Left lobe of liver (tissue), 2 donors: ENCODE data around the gene SMYD3. TPM values are rescaled to one million over a fixed set of nuclear protein-coding genes. Genes with fewer than 3 reads are reported as not detected.
"Not testable (repeated sequence)": the region's sequence is repeated elsewhere in the genome, so short reads cannot be mapped to it uniquely, and the experiment has no call there.

Experiments used
- ATAC-seq: fragments of 200-7000 bp; cut with Tn5 transposase; one replicate; pipeline ENCODE4 v1.9.1; 2020; ENCODE audit warnings: mild to moderate bottlenecking, moderate library complexity
- DNase-seq: peaks from one replicate; pipeline ENCODE4 v3.0.0-alpha.2; 2020; ENCODE audit warnings: low spot score
- total RNA-seq: library from RNA; stranded (reverse); gene quantifications from one replicate; pipeline ENCODE4 v1.2.1, GENCODE V29; 2021
- donor health status: DM: no; HTN: no; CAD: no; lungs with moderate emphysema.
- donor health status: DM: no; HTN: yes; CAD: no.

Gene SMYD3
- total RNA-seq, 1 donor from 2014 or later, result 6.7 TPM

DNA sequence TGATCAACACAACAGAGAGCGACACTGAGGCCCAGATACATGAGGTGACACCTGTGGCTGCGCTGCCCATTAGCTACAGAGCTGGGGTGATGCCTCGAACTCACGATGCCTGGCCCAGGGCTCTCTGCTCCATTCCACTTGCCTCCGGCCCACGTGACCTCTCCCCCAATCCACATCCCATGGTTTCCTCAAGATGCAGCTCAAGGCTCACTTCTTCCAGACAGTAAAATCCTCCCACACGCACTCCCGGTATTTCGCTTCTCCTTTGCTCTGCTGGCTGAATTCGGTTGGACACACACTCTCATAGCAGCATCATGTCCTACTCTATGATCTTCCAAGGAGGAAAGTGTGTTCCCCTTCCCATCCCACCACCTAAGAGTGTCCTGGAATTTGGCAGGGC, 679.8 kb downstream of the SMYD3 start:
- ATAC-seq, result no peak

DNA sequence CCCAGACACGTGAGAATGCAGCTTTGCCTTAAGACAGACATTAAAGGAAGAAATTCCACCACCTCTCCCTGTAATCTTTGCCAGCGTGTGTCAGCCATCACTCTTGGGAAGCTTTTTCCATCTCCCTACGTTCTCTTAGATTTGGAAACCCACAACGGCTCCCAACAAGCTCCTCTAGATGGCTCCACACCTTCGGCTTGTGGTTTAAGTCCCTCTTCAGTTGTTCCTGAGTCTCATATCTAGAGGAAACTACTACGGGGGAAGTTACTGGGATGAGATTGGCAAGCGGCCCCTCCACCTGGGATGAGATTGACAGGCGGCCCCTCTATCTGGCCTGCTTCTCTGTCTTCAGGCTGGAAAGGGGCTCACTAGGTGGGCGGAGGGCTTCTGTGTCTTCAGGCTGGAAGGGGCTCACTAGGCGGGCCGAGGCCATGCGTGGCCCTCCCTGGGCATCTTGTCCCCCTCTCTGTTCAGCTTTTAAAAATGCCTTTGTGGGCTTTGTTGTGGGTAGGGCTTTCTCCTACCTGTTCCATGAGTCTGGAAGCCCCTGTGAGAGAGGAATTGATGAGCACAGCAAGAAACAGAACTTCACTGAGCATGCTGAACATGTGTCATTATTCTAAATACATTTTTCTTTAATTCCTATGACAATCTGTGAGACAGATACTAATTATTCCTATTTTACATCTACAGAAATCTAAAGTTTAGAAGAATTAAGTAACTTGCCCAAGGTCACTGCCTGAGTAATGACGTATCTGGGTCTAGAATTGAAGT, 681.8 kb downstream of the SMYD3 start:
- no peak for DNase-seq
- peak; percentile 34 for ATAC-seq

More for the DNA sequence above, 679.8 kb downstream of the SMYD3 start:
- peak; percentile 12 for DNase-seq

DNA sequence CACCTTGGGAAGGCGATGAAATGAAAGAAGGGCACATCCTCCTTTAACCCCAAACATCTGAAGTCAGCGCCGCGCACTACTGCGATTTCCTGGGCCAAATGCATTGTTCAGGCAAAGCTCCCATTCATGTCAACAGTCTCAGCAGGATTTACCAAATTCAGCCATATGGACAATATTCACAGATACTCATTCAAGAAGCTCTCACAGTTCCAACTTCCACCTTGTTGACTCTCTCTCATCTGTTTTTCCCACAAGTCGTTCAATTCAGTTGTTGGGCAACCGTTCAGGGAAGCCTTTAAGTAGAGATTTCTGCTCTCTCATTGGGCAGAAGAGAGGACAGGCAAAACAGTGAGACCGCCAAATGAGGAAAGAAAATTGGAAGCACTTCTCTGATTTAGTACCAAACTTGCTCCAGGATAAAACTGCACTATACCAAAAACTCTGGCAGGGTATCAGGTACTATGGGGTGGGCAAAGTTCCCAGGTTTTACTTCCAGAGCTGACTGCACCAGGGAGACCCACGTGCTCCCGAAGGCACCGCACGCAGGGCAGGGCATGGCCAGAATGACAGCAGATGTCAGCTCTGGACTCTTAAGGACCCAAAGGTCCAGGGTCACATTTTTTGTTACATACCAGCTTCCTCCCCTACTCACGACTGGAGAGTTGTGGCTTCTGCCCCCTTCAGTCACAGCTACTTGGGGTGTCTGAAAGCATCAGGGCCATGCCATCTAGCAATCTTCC, 683.5 kb downstream of the SMYD3 start:
- no peak for ATAC-seq
- DNase-seq, result no peak

DNA sequence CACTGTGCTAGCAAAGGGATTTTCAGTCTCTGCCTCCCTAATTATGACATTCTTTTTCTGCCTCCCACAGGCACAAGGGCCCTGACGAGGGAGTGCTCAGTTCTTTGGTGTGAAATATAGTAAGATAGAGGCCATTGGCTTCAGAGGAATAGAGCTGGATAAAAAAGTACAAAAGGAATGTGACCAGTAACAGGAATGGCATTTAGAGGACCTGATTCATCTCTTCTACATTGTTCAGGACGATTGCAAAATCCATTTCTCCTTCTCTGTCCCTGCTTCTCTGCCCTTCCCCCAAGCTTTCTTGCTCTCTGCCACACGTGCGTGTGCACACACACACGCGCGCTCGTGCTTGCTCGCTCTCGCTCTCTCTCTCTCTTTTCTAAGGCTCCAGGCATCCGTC, 684.1 kb downstream of the SMYD3 start:
- no peak for ATAC-seq
- DNase-seq, result no peak

DNA sequence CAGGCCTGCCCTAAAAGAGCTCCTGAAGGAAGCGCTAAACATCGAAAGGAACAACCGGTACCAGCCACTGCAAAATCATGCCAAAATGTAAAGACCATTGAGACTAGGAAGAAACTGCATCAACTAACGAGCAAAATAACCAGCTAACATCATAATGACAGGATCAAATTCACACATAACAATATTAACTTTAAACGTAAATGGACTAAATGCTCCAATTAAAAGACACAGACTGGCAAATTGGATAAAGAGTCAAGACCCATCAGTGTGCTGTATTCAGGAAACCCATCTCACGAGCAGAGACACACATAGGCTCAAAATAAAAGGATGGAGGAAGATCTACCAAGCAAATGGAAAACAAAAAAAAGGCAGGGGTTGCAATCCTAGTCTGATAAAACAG, 688.7 kb downstream of the SMYD3 start:
- DNase-seq, ATAC-seq: not testable (repeated sequence)

DNA sequence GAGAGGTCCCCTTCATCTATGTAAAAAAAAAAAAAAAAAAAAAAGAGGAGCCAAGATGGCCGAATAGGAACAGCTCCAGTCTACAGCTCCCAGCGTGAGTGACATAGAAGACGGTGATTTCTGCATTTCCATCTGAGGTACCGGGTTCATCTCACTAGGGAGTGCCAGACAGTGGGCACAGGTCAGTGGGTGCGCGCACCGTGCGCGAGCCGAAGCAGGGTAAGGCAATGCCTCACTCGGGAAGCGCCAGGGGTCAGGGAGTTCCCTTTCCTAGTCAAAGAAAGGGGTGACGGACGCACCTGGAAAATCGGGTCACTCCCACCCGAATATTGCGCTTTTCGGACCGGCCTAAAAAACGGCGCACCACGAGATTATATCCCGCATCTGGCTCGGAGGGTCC, 690.6 kb downstream of the SMYD3 start:
- DNase-seq, result peak; percentile 16

DNA sequence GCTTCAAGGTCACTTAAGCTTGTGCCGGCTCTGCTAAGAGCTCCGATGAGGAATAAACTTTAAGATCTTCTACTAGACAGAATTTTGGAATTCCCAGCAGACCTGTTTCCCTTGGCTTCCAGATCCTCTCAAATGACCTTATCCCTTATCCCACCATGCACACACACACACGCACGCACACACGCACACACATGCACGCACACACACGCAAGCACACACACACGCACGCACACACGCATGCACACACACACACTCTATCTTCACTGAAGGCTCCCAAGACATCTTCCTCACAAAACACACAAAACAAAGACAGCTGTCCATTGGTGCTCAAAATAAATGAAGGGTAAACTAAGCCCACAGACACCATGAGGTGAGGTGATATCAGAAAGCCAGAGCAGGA, 692.4 kb downstream of the SMYD3 start:
- peak; percentile 5 for DNase-seq
- no peak for ATAC-seq

More for the DNA sequence above, 690.6 kb downstream of the SMYD3 start:
- not testable (repeated sequence) for ATAC-seq

DNA sequence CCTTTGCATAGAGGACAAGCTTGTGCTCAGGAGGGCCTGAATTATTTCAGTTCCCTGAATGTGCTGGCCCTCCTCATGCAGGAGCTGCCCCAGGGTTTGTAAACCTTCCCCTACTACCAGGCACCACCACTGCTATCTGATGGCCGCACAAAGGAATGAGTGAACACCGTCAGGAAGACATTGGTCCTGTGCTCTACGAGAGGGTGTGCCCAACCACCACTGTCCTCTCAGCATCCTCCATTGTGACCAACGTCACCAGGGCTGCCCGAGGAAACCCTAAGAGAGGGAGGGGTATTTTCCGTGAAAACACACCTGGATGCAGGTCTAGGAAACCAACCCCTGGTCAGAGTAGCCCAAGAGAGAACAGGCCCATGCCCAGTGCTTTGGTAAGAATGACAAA, 694.8 kb downstream of the SMYD3 start:
- ATAC-seq, result no peak

DNA sequence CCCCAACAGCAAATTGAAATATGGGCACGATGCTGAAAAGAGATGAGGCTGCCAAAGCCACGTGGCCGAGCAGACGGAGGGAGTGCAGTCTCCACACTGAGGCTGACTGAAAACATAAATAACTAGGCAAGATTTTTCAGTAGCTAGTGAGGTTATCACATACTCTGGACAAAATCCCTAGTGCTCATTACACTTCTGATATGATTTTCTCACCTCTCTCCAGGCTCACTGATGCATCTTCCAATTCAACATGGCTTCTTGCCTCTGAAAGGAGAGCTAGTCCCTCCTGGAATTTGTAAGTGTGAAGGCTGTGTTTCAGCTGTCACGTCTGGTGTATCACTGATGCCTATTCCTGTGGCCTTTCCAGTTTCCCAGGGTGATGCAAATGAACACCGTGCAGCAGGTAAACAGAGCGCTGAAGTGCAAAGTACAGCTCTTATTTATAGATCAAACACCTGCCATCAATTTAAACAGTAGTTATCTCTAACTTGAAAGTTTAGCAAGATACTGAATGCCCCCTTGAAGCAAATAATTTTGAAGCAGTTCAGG, 696.2 kb downstream of the SMYD3 start:
- DNase-seq (no peak), ATAC-seq (peak; percentile 93)

More for the DNA sequence above, 694.8 kb downstream of the SMYD3 start:
- DNase-seq, result no peak

DNA sequence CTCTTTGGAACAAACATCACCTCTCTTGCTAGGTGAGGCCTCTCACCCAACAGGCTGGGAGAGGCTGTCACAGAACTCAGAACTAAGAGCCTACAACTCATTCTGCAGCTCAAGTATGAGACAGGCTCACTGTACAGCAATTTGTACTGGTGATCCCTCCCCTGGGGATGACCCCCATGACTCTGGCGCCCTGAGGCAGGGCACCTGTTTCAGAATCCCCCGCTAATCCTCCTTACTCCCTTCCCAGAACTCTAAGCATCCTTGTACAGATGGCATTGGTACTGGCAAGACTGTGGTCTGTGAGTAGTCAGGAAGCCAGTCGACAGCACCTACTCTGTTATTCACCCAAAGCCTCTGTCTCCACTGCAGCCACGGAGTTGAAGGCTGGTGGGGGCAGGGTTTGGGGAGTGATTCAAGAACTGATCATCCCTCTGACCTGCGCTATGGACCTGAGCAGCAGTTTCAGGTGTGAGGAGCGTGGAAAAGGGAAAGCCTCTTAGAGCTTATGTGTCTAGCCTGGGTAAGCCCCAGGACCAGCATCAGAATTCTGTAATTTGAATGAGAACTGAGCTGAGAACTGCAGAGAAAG, 696.8 kb downstream of the SMYD3 start:
- DNase-seq (no peak), ATAC-seq (no peak)

DNA sequence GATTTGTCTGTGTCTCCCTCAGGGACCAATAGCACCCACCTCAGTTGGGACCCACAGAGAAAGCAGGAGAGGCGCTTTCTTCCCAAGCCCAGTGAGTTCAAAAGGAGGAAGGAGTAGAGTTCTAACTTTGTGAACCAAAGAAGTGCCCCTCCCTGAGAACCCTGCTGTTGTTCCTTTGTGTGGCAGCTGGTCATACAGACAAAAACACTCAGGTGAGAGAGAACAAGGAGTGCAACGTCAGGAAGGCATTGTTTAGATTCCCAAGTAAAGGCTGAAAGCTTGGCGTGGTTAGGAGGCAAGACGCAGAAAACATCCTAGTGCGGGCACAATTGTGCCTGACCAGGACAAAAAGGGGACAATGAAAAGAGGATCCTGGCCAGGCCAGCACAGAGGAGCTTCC, 697.7 kb downstream of the SMYD3 start:
- DNase-seq, result no peak
- ATAC-seq, result no peak

DNA sequence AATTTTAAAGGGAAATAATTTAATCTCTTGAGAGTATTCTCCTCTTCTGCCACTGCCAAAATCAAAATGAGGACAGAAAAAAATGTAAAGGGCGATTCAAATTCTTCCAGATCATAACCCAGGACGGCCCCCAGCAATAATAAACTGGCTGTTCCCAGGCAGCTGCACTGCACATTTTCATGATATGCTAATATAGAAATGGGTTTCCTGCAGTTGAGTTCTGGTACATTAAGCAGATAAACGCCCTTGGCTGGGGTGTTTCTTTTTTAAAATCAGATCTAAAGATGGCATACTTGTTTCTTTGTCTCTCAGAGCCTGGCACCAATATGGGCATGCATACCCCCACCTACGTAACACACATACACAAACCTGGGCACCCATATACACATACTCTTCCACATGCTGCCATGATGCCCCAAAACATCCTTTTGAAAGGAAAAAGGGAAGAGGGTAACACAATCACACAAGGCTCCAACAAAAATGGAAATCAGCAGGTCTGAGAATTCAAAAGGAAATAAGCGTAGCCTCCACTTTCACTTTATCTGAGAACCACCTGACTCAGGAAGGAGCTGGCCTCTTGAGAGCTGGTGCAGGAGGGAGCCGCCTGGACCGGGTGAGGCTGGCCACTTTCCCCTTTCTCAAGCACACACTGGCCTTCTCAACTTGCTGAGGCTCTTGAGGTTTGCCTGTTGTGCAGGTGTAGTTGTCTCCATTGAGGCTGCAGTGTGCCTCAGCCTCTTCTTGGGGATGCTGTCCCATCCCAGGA, 698.9 kb downstream of the SMYD3 start:
- DNase-seq (no peak), ATAC-seq (no peak)

DNA sequence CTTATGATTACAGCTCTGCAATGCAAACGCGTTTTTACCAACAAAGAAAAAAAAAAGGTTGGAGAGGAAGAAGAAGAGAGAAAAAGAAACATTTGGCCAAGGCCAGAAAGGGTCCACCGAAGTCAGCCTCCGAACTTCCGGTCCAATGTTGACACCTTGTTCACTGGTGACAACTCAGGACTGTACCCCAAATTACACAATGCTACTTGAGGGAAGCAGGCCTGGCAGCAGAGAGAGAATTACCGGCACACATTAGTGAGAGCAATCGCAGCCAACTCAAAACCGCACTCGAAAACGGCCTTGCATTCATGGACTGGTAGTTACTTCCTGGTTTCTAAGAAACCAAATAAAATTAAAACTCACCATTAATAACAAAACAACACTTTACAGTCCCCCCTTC, 699.8 kb downstream of the SMYD3 start:
- ATAC-seq (no peak), DNase-seq (no peak)

DNA sequence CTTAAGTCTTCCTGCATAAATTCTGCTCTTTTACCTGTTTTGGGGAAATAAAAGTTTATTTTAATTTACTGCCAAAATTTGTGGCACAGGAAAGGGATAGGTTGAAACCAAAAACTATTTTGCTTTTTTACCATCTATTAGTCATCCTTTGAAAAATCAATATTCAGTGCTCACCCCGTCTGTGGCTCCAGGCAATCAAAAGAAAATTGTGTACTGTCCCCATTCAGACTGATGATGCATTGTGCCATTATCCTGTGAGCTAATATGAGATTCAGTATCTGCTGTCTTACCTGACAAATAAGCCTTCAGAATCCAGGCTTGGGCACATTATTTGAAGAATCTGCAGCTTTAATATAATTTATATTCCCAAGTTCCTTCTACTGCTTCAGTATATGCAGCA, 701.5 kb downstream of the SMYD3 start:
- no peak for DNase-seq

DNA sequence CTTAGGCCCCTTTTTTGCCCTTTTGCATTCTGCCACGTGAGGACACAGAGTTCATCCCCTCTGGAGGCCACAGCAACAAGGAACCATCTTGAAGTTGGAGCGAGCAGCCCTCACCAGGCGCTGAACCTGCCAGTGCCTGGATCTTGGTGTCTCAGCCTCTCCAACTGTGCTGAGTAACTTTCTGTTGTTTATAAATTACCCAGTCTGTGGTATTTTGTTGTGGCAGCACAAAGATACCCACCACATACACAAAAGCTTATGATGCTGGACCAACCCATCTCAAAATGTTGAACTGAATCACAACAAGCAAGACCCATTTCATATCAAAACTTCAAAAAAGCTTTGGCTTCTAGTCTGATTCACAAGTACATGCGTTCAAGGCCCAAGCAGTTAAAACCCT, 702.4 kb downstream of the SMYD3 start:
- DNase-seq (no peak), ATAC-seq (no peak)

More for the DNA sequence above, 701.5 kb downstream of the SMYD3 start:
- no peak for ATAC-seq

DNA sequence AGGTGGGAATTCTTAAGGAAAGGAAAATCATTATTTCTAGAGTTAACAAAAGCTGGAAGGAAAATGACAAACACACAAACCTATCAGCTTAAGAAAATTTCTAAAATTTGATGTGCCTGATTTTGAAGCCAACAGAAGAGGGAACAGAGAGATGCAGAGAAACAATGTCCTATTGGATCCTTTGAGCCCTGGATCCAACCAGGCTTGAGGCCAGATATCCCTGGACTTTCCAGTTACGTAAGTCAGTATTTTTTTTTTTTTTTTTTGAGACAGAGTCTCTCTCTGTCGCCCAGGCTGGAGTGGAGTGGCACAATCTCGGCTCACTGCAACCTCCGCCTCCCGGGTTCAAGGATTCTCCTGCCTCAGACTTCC, 703.4 kb downstream of the SMYD3 start:
- no peak for DNase-seq
- peak; percentile 64 for ATAC-seq

DNA sequence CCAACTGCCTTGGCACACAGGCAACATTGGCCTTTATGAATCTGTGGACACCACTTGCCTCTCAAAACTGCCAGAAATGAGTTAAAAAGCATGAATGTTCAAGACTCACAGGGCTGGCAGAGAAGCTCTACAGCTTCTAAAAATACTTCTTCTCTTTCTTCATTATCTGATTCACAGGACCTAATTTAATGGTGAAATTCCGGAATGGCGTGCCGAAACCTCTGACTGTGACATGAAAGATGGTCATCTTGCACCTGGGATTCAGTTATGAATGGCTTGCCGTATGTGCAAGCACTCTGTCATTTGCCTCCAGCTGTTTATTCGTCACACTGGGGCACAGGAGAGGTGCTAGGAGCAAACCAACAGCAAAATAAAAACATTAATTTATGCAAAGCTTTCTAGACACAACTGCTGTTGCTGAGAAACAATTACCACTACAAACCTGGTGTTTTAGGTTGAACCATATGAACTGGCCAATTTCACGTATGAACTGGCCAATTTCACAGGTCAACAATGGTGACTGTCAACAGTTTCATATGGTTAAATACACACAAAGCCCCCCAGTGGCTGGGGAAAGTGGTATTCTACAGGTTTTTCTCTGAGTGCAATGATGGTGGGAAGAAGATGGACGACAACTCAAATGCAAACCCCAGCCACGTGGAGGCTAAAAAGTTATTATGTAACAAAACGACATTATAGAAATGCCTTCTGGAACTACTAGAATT, 704.0 kb downstream of the SMYD3 start:
- ATAC-seq, result no peak
- DNase-seq, result no peak

DNA sequence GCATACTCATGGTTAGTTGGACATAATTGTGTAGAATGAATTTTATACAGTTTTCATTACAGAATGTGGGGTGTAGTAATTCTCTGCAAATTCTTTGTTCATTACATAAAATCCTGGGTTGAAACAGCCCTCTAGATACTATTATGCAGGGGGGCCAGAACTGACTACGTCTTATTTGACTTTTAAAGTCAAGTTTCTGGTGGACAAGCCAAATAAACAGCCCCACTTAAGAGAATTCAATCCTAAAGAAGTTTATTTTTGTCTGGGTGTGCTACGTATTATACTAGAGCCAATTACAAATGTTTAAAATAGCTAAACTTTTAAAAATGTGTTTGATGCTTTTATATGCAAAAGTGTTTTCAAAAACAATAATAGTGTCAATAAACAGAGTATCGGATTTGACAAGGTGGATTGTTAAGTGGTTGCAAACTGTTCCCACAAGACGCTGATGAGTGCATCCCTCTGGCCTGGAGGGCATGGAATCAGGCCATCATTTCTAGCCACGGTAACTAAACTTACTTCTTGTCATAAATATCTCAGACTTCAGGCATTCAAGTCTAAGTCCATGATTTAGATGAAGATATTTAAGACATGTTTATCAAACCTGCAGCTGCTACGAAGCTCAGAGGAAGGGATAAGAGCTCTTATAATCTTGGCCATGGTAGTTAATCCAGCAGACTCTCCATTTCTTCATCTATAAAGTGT, 706.0 kb downstream of the SMYD3 start:
- ATAC-seq (no peak), DNase-seq (no peak)

DNA sequence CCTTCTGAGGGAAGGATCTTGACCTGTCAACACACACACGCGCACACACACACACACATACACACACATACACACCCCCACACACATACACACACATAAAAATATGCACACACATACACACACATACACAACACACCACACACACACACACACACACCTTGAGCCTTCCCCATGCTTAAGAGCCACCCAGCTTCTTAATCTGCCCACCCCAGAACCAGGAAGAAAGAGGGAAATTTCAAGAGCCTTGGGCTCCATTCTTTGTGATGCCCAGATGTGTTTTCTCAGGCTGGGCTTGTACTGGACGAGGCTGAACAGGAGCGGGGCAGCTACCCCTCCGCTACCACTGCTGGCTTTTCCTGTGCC, 708.7 kb downstream of the SMYD3 start:
- no peak for DNase-seq
- ATAC-seq, result no peak
